Endothelial cell of umbilical vein (primary cell): ENCODE results near the gene SPAG16.

Experiments used
- CTCF ChIP-seq, 2 donors: IDR thresholded peaks; 1 replicate in 1 of 2; 2 replicates in 1 of 2; pipeline ENCODE4 v1.5.1; 2011; ENCODE audit warnings: low read length in 2 of 2, mild to moderate bottlenecking in 2 of 2, moderate library complexity in 2 of 2, control low read depth in 1 of 2, inconsistent platforms in 1 of 2, low read depth in 1 of 2; ENCODE audit not compliant: insufficient read depth in 1 of 2; ENCODE audit errors: extremely low read depth in 1 of 2
- EZH2 ChIP-seq: IDR thresholded peaks from 2 replicates; pipeline ENCODE4 v1.6.1; 2012; ENCODE audit warnings: borderline replicate concordance, low read depth, mild to moderate bottlenecking, moderate library complexity, low read length, inconsistent platforms; ENCODE audit not compliant: severe bottlenecking
- GATA2 ChIP-seq: IDR thresholded peaks from 2 replicates; pipeline ENCODE4 v1.7.0; 2011; ENCODE audit warnings: low read depth, mild to moderate bottlenecking, moderate library complexity, mixed read lengths, low read length; ENCODE audit not compliant: insufficient read length, insufficient read depth
- MAX ChIP-seq: IDR thresholded peaks from 2 replicates; pipeline ENCODE4 v1.6.1; 2011; ENCODE audit not compliant: insufficient read depth, insufficient read length

- TF ChIP-seq GATA2 = no peak
- TF ChIP-seq MAX = no peak
- no peak for TF ChIP-seq CTCF (IDR thresholded peaks at IDR 0.05; ENCODE audit: extremely low read depth in 1 of 2, insufficient read depth in 1 of 2, low read depth in 1 of 2, low read length in 2 of 2)
- no peak for TF ChIP-seq EZH2
These were observed 1095.0 kb downstream of the SPAG16 start for GRCh38 chr2:214379227-214379626.
